Fibroblast of pulmonary artery (primary cell): ENCODE data around the gene CIC.

Experiments used
- DNase-seq: peaks from one replicate; pipeline ENCODE4 v3.0.0-alpha.2; 2010; ENCODE audit warnings: low read depth
- H3K4me3 ChIP-seq: replicated peaks from 2 replicates; pipeline ENCODE4 v1.5.1; 2011; ENCODE audit warnings: low read depth, mild to moderate bottlenecking, control low read depth, low read length, moderate library complexity
- TF ChIP-seq, protein P1 (sequence below): IDR thresholded peaks from 2 replicates; pipeline ENCODE4 v1.5.1; 2011; ENCODE audit warnings: mild to moderate bottlenecking, control low read depth, low read length, inconsistent platforms; ENCODE audit errors: missing control alignments

Gene CIC

DNA sequence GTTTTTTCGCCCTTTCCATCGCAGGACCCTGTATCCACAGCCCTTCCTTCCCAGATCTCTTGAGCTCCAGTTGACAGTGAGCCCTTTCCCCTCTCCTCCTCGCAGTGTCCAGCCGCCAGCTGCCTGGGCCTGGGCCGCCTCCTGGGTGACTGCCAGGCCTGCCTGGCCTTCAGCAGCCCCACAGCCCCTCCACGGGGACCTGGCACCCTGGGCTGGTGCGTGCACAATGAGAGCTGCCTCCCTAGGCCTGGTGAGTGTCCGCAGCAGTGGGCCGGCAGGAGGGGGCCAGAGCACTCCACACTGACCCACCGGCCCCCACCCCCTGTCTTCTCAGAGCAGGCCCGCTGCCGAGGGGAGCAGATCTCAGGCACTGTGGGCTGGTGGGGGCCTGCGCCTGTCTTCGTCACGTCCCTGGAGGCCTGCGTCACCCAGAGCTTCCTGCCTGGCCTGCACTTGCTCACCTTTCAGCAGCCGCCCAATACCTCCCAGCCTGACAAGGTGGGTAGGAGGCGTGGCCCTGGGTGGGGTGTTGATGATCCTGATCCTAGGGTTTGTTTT lies 75.4 kb downstream of the CIC start:
- DNase-seq: no peak
- TF ChIP-seq, protein P1, sequence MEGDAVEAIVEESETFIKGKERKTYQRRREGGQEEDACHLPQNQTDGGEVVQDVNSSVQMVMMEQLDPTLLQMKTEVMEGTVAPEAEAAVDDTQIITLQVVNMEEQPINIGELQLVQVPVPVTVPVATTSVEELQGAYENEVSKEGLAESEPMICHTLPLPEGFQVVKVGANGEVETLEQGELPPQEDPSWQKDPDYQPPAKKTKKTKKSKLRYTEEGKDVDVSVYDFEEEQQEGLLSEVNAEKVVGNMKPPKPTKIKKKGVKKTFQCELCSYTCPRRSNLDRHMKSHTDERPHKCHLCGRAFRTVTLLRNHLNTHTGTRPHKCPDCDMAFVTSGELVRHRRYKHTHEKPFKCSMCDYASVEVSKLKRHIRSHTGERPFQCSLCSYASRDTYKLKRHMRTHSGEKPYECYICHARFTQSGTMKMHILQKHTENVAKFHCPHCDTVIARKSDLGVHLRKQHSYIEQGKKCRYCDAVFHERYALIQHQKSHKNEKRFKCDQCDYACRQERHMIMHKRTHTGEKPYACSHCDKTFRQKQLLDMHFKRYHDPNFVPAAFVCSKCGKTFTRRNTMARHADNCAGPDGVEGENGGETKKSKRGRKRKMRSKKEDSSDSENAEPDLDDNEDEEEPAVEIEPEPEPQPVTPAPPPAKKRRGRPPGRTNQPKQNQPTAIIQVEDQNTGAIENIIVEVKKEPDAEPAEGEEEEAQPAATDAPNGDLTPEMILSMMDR: no peak
- H3K4me3 ChIP-seq: no peak overlapping the region
